ENCODE results near the gene ATP5PO. TPM values are rescaled to one million over a fixed set of nuclear protein-coding genes. Genes with fewer than 3 reads are reported as not detected.

ATP5PO gene
- total and polyA plus RNA-seq, 2 donors (not counting 1 experiment from before 2014, with no cell fraction given): 123 to 139 TPM

DNA sequence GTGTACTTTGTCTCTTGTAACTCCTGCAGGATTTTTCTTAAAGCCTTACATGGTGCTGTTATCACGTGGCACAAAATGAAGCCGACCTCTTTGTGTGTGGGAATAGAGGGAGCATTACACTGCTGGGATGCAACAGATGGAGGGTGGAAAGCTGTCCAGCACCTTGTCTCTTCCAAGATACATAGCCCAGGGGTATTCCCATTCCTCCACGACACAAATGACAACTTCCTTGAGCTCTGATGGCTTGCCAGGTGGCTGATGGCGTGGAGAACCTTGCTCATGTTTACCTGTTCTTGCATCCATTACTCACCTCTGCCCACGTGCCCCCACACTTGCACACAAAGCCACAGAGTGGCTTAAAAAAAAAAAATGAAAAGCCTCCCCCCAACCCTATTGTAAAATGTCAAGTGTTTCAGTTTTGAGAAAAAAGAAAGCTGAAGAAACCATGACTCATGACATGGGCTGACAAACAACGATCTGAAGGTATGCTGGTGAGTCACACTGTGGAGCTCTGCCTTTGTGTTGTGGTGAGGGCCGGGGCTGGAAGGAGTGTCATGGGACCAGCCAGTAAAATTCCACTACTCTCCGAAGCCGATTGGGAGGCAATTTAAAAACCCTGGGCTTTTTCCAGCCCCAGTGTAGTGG, 32.0 kb upstream of the ATP5PO start:
- WGBS (ENCODE audit: insufficient coverage): 29% methylated on average over 5 of the region's 9 CpGs
- intact Hi-C loops (cut with micrococcal nuclease): loop anchor here (1.0 kb wide), 2 partner anchors 73 to 126 kb away; partner anchors contain the start of genes MRPS6 and SLC5A3
- peak overlapping the region; percentile 60 for H3K4me2 ChIP-seq (replicated peaks; ENCODE audit: low read depth, low read length, poor library complexity, severe bottlenecking)
- H3K9ac ChIP-seq (ENCODE audit: low read length): no peak overlapping the region
- peak overlapping the region; percentile 88 for H2AFZ ChIP-seq (ENCODE audit: insufficient read depth, low read depth, low read length, poor library complexity, severe bottlenecking)
- H3K4me3 Mint-ChIP-seq: peak overlapping the region; percentile 64
- H3K27me3 ChIP-seq (replicated peaks in 1 of 4; ENCODE audit: control extremely low read depth in 1 of 4, control insufficient read depth in 3 of 4, insufficient read depth in 4 of 4, low read length in 3 of 4): no peaks in the 10 kb centered on the region
- peak overlapping the region; percentile 95 for H3K27ac Mint-ChIP-seq
- peaks cover 6% of the 10 kb centered on the region for H3K9me3 Mint-ChIP-seq (ENCODE audit: insufficient read depth)
- H3K79me2 ChIP-seq (ENCODE audit: control insufficient read depth, insufficient read depth, low read length): no peaks in the 10 kb centered on the region
- H3K27ac ChIP-seq (ENCODE audit: low read length in 2 of 2): peak overlapping the region; percentile 74 to 83
- no peaks in the 10 kb centered on the region for H3K36me3 ChIP-seq (replicated peaks in 1 of 2; ENCODE audit: control extremely low read depth in 1 of 2, control insufficient read depth in 1 of 2, extremely low read depth in 1 of 2, insufficient read depth in 2 of 2, low read length in 1 of 2)
- no peak overlapping the region for H3K4me3 ChIP-seq (ENCODE audit: control extremely low read depth in 1 of 5, extremely low read depth in 1 of 5, insufficient read depth in 1 of 5, low read depth in 2 of 5, low read length in 4 of 5)
- CTCF ChIA-PET: interaction anchor here (0.6 to 3.2 kb wide), 5 partner anchors 9 to 401 kb away, joined by 3 to 30 read pairs (median 5); no protein-coding TSS in a partner anchor
- TF ChIP-seq EZH2 (IDR thresholded peaks at IDR 0.05; ENCODE audit: borderline replicate concordance, insufficient read depth, low read depth, low read length, poor library complexity, severe bottlenecking): no peak
- ATAC-seq (ENCODE audit: low read depth) (peak; percentile 67), DNase-seq (peak; percentile 48)
- POLR2A ChIA-PET: interaction anchor here (0.7 to 2.7 kb wide), 7 partner anchors 9 to 256 kb away, joined by 3 to 15 read pairs (median 5); partner anchors contain the start of genes MRPS6 and SLC5A3
- no peaks in the 10 kb centered on the region for H4K20me1 ChIP-seq (ENCODE audit: control insufficient read depth, insufficient read depth, low read length, poor library complexity, severe bottlenecking)
- no peaks in the 10 kb centered on the region for H3K27me3 Mint-ChIP-seq
- peaks cover 50% of the 10 kb centered on the region for H3K4me1 Mint-ChIP-seq
- peaks cover 0 to 15% (median 0%) of the 10 kb centered on the region in 3 donors for H3K9me3 ChIP-seq (ENCODE audit: control extremely low read depth in 1 of 3, control insufficient read depth in 2 of 3, insufficient read depth in 1 of 3, low read length in 2 of 3)
- peaks cover 31 to 42% of the 10 kb centered on the region in 2 donors for H3K4me1 ChIP-seq (ENCODE audit: control insufficient read depth in 2 of 2, insufficient read depth in 2 of 2, low read length in 2 of 2)

DNA sequence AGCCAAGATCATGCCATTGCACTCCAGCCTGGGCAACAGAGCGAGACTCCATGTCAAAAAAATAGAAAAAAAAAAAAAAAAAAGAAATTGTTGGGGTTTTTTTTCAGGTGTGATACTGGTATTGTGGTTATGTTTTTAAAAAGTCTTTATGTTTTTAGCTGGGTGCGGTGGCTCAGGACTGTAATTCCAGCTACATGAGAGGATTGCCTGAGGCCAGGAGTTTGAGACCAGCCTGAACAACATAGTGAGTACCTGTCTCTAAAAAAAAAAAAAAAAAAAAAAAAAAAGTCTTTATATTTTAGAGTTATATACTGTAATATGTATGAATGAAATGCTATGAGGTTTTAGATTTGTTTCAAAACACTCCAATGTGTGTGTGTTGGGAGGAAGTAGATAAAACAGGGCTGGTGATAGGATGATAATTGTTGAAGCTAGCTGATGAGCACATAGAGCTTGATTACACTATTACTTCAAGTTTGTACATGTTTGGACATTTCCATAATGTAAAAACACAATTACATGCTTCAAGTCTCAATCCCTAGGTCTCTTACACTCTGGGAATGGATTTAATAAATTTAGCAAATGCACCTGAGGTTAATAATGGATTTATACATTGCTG, 30.2 kb upstream of the ATP5PO start:
- WGBS (ENCODE audit: insufficient coverage): no CpG with 5 or more reads among the region's 2 CpGs
- Histone ChIP-seq H3K27ac (ENCODE audit: low read length in 2 of 2) (no peak overlapping the region), H3K4me3 (ENCODE audit: control extremely low read depth in 1 of 5, extremely low read depth in 1 of 5, insufficient read depth in 1 of 5, low read depth in 2 of 5, low read length in 4 of 5) (no peak overlapping the region), H3K4me2 (replicated peaks; ENCODE audit: low read depth, low read length, poor library complexity, severe bottlenecking) (no peak overlapping the region), H2AFZ (ENCODE audit: insufficient read depth, low read depth, low read length, poor library complexity, severe bottlenecking) (no peak overlapping the region), H4K20me1 (ENCODE audit: control insufficient read depth, insufficient read depth, low read length, poor library complexity, severe bottlenecking) (no peaks in the 10 kb centered on the region), H3K36me3 (replicated peaks in 1 of 2; ENCODE audit: control extremely low read depth in 1 of 2, control insufficient read depth in 1 of 2, extremely low read depth in 1 of 2, insufficient read depth in 2 of 2, low read length in 1 of 2) (no peaks in the 10 kb centered on the region), H3K4me1 (ENCODE audit: control insufficient read depth in 2 of 2, insufficient read depth in 2 of 2, low read length in 2 of 2) (peaks cover 31 to 35% of the 10 kb centered on the region in 2 donors), H3K9me3 (ENCODE audit: control extremely low read depth in 1 of 3, control insufficient read depth in 2 of 3, insufficient read depth in 1 of 3, low read length in 2 of 3) (peaks cover 0 to 15% (median 0%) of the 10 kb centered on the region in 3 donors), H3K9ac (ENCODE audit: low read length) (no peak overlapping the region), H3K79me2 (ENCODE audit: control insufficient read depth, insufficient read depth, low read length) (no peaks in the 10 kb centered on the region), H3K27me3 (replicated peaks in 1 of 4; ENCODE audit: control extremely low read depth in 1 of 4, control insufficient read depth in 3 of 4, insufficient read depth in 4 of 4, low read length in 3 of 4) (no peaks in the 10 kb centered on the region)
- H3K4me1 Mint-ChIP-seq: peaks cover 43% of the 10 kb centered on the region
- H3K27me3 Mint-ChIP-seq: no peaks in the 10 kb centered on the region
- POLR2A ChIA-PET: interaction anchor here (0.5 kb wide), 1 partner anchor 11 kb away, joined by 5 read pairs; no protein-coding TSS in a partner anchor
- intact Hi-C loops (cut with micrococcal nuclease): no loop called here
- H3K4me3 Mint-ChIP-seq: no peak overlapping the region
- peaks cover 6% of the 10 kb centered on the region for H3K9me3 Mint-ChIP-seq (ENCODE audit: insufficient read depth)
- ATAC-seq (ENCODE audit: low read depth) (no peak), DNase-seq (no peak)
- H3K27ac Mint-ChIP-seq: peak overlapping the region; percentile 5
- TF ChIP-seq, protein P1, sequence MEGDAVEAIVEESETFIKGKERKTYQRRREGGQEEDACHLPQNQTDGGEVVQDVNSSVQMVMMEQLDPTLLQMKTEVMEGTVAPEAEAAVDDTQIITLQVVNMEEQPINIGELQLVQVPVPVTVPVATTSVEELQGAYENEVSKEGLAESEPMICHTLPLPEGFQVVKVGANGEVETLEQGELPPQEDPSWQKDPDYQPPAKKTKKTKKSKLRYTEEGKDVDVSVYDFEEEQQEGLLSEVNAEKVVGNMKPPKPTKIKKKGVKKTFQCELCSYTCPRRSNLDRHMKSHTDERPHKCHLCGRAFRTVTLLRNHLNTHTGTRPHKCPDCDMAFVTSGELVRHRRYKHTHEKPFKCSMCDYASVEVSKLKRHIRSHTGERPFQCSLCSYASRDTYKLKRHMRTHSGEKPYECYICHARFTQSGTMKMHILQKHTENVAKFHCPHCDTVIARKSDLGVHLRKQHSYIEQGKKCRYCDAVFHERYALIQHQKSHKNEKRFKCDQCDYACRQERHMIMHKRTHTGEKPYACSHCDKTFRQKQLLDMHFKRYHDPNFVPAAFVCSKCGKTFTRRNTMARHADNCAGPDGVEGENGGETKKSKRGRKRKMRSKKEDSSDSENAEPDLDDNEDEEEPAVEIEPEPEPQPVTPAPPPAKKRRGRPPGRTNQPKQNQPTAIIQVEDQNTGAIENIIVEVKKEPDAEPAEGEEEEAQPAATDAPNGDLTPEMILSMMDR (IDR thresholded peaks at IDR 0.05): no peak
- no peak for TF ChIP-seq EZH2 (IDR thresholded peaks at IDR 0.05; ENCODE audit: borderline replicate concordance, insufficient read depth, low read depth, low read length, poor library complexity, severe bottlenecking)
- CTCF ChIA-PET: interaction anchor here (0.7 to 1.6 kb wide), 3 partner anchors 21 to 403 kb away, joined by 3 to 6 read pairs (median 5); no protein-coding TSS in a partner anchor

All from B cell (primary cell).